ENCODE results near the gene MFGE8.

Gene MFGE8

DNA sequence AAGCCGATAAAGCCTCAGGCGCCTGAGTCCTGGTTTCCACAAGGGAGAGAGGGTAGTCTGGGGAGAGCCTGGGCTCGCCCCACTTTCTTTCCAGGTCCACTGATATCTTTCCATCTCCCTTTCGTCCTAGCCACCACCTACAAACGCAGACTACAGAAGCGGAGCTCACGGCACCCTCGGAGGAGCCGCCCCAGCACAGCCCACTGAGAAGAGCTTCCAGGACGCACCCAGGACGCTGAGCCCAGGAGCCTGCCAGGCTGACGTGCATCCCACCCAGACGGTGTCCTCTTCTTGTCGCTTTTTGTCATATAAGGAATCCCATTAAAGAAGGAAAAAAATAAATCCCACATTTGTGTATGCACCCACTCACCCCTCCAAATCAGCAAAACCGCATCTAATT lies 38.9 kb downstream of the MFGE8 start:
- no peak for DNase-seq (ENCODE audit: low read depth)

GRCh38 chr15:88873786-88874185 lies 39.4 kb downstream of the MFGE8 start:
- no peak for DNase-seq (ENCODE audit: low read depth)

DNA sequence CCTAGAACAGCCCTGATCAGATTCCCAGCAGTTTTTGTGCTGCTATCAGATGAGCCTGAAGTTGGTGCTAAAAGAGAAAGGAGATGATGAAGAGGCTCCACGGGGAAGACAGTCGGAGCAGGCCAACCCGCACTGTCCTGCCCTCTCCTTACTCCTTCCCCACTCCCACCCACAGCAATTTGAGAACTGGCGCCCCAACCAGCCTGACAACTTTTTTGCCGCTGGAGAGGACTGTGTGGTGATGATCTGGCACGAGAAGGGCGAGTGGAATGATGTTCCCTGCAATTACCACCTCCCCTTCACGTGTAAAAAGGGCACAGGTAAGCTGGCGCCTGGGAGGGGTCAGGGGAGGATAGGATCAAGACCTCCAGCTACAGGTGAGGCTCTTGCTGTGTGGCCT lies 40.5 kb downstream of the MFGE8 start:
- no peak for DNase-seq (ENCODE audit: low read depth)

DNA sequence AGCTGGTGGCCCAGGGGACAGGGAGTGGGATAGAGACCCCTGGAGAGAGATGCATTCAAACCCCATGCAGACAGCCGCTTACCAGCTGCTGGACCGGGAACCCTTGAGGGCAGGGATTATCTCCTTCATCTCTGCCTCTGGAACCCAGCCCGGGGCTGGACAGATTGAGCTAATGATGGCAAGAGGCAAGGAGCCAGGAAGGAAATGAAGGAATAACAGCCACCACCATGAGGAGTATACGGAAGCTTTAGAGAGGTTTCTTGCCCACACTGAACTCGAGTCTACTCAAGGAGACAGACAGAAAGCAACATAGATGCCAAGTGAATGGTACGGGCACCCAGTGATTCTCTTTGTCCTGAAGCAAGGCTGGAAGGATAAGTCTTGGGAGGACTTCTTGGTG lies 41.1 kb downstream of the MFGE8 start:
- no peak for DNase-seq (ENCODE audit: low read depth)

DNA sequence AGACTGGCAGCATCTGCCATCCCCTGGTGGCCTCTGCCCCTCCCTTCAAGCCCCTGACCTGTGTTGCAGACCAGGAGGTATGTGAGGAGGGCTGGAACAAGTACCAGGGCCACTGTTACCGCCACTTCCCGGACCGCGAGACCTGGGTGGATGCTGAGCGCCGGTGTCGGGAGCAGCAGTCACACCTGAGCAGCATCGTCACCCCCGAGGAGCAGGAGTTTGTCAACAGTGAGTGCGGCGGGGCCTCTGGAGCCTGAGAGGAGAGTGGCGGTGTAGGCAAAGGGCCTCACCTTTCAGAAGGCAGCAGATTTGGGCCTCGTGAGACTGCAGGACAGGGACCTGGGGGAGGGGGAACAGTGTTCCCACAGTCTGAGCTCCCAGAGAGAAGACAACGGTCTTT lies 41.9 kb downstream of the MFGE8 start:
- DNase-seq (ENCODE audit: low read depth), result no peak

- no peak for DNase-seq (ENCODE audit: low read depth)
Measured at GRCh38 chr15:88866295-88866881, 46.8 kb downstream of the MFGE8 start.

- no peak for DNase-seq (ENCODE audit: low read depth)
Measured at GRCh38 chr15:88865498-88866099, 47.6 kb downstream of the MFGE8 start.

- no peak for DNase-seq (ENCODE audit: low read depth)
Measured at GRCh38 chr15:88864861-88865497, 48.2 kb downstream of the MFGE8 start.

DNA sequence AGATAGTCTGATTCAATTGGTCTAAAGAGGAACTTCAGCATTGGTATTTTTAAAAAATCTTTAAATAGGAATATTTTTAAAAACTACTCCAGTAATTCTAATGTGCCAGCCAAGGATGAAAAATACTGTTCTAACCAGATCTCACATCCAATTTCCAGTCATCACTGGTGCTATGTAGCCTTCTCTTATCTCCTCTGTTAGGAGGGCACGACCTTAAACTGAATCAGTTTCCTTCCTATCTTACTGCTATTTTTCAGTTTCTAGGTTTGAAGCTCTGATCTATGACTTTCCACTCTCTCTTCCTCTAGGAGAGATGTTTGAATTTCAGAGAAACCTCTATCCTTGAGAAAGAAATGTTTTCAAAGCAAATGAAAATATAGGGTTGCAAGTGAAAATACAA lies 49.8 kb downstream of the MFGE8 start:
- DNase-seq (ENCODE audit: low read depth), result no peak

GRCh38 chr15:88860212-88860611 lies 53.0 kb downstream of the MFGE8 start:
- DNase-seq (ENCODE audit: low read depth), result no peak

DNA sequence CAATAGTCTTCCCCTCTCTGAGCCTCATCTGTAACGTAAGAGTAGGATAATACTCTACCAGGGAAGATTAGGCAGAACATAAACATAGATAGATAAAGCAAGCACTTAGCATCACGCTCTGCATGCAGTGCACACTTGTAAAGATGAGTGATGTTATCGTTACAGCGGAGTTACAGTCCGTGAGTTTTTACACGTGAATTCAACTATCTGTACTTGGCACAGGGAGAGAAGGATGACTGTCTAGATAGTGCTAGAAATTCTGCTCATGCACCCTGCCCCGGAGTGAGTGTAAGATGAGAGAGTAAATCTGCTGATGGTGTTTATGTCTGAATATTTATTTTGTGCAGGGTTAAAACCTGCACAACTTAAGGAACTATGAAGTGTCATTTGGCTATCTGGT lies 53.6 kb downstream of the MFGE8 start:
- DNase-seq (ENCODE audit: low read depth), result no peak

- DNase-seq (ENCODE audit: low read depth), result no peak
Measured at GRCh38 chr15:88858934-88859333, 54.2 kb downstream of the MFGE8 start.

DNA sequence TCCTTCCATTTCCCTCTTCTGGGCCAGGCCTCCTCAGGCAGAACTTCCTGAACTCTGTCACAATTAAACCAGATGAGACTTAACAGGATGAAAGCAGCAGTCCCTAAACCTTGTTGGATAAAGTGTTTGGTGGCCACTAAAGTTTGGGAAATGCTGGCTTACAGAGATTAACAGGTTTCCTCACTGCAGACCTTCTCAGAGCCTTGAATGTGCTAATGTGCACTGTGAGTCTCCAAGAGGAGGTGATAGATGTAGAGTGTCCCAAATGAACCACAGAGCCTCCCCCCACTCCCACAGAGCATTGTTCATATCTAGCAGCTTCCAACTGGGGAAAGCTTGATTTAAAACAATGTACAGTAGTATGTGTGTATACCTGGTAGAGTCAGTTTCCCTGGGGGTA lies 60.7 kb downstream of the MFGE8 start:
- DNase-seq (ENCODE audit: low read depth), result no peak

- DNase-seq (ENCODE audit: low read depth), result no peak
Measured at GRCh38 chr15:88849376-88850072, 63.7 kb downstream of the MFGE8 start.

Data from CMK (cell line).